ENCODE measurements around the gene GCK. TPM values are rescaled to one million over a fixed set of nuclear protein-coding genes. Genes with fewer than 3 reads are reported as not detected.

The GCK gene
- total RNA-seq, 1 donor from 2014 or later = 1.3 TPM

GRCh38 chr7:44163591-44163990 is 25.6 kb downstream of the GCK start:
- DNase-seq (no peak), ATAC-seq (ENCODE audit: poor library complexity) (no peak)
- intact Hi-C loops (cut with DNase I) = no loop called here

- DNase-seq (no peak), ATAC-seq (ENCODE audit: poor library complexity) (no peak)
- intact Hi-C loops (cut with DNase I) = no loop called here
Observed at GRCh38 chr7:44162785-44163395, 26.3 kb downstream of the GCK start.

- no peak for DNase-seq
- intact Hi-C loops (cut with DNase I) = no loop called here
- no peak for ATAC-seq (ENCODE audit: poor library complexity)
Observed at GRCh38 chr7:44162179-44162578, 27.1 kb downstream of the GCK start.

- intact Hi-C loops (cut with DNase I) = no loop called here
- ATAC-seq (ENCODE audit: poor library complexity) = no peak
Observed at GRCh38 chr7:44161371-44161770, 27.9 kb downstream of the GCK start.

GRCh38 chr7:44159824-44160630 is 29.2 kb downstream of the GCK start:
- intact Hi-C loops (cut with DNase I) = no loop called here
- DNase-seq = no peak
- peak; percentile 75 for ATAC-seq (ENCODE audit: poor library complexity)

More at GRCh38 chr7:44161371-44161770, 27.9 kb downstream of the GCK start:
- DNase-seq = no peak

- intact Hi-C loops (cut with DNase I) = no loop called here
- no peak for DNase-seq
- no peak for ATAC-seq (ENCODE audit: poor library complexity)
Observed at GRCh38 chr7:44158873-44159631, 30.2 kb downstream of the GCK start.

GRCh38 chr7:44158096-44158872 is 31.0 kb downstream of the GCK start:
- ATAC-seq (ENCODE audit: poor library complexity) (no peak), DNase-seq (no peak)
- intact Hi-C loops (cut with DNase I) = no loop called here

GRCh38 chr7:44157116-44158080 is 31.8 kb downstream of the GCK start:
- DNase-seq (no peak), ATAC-seq (ENCODE audit: poor library complexity) (no peak)
- intact Hi-C loops (cut with DNase I) = no loop called here

- intact Hi-C loops (cut with DNase I) = no loop called here
- DNase-seq (no peak), ATAC-seq (ENCODE audit: poor library complexity) (no peak)
Observed at GRCh38 chr7:44156453-44157010, 32.7 kb downstream of the GCK start.

GRCh38 chr7:44155191-44156185 is 33.8 kb downstream of the GCK start:
- intact Hi-C loops (cut with DNase I) = no loop called here
- ATAC-seq (ENCODE audit: poor library complexity) (no peak), DNase-seq (no peak)

- intact Hi-C loops (cut with DNase I) = no loop called here
- ATAC-seq (ENCODE audit: poor library complexity) (no peak), DNase-seq (no peak)
Observed at GRCh38 chr7:44154703-44155102, 34.5 kb downstream of the GCK start.

- DNase-seq = no peak
- no peak for ATAC-seq (ENCODE audit: poor library complexity)
- intact Hi-C loops (cut with DNase I) = no loop called here
Observed at GRCh38 chr7:44153948-44154335, 35.3 kb downstream of the GCK start.

GRCh38 chr7:44152971-44153947 is 36.0 kb downstream of the GCK start:
- DNase-seq (no peak), ATAC-seq (ENCODE audit: poor library complexity) (peak; percentile 42)
- intact Hi-C loops (cut with DNase I) = no loop called here

- DNase-seq (no peak), ATAC-seq (ENCODE audit: poor library complexity) (no peak)
- intact Hi-C loops (cut with DNase I) = no loop called here
Observed at GRCh38 chr7:44151956-44152355, 37.3 kb downstream of the GCK start.
